Measurements from ENCODE around the gene AP1S3. TPM values are rescaled to one million over a fixed set of nuclear protein-coding genes. Genes with fewer than 3 reads are reported as not detected.
A peak's percentile ranks its signal among the peaks of the same experiment; 100 is the strongest.

Gene AP1S3
- total RNA-seq, 1 donor from 2014 or later, result 14.3 TPM

DNA sequence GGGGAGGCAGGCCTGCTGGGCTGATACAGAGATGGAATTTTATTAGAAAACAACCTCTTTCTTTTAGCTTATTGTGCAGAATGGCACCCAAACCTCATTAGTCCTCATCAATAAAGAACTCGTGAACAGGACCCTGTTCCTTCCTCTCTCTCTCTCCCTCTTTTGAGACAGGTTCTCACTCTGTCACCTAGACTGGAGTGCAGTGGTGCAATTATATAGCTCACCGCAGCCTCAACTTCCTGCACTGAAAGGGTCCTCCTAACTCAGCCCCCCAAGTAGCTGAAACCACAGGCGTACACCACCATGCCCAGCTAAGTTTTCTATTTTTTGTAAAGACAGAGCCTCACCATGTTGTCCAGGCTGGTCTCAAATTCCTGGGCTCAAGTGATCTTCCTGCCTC, 21.7 kb upstream of the AP1S3 start:
- TF ChIP-seq, protein P1, sequence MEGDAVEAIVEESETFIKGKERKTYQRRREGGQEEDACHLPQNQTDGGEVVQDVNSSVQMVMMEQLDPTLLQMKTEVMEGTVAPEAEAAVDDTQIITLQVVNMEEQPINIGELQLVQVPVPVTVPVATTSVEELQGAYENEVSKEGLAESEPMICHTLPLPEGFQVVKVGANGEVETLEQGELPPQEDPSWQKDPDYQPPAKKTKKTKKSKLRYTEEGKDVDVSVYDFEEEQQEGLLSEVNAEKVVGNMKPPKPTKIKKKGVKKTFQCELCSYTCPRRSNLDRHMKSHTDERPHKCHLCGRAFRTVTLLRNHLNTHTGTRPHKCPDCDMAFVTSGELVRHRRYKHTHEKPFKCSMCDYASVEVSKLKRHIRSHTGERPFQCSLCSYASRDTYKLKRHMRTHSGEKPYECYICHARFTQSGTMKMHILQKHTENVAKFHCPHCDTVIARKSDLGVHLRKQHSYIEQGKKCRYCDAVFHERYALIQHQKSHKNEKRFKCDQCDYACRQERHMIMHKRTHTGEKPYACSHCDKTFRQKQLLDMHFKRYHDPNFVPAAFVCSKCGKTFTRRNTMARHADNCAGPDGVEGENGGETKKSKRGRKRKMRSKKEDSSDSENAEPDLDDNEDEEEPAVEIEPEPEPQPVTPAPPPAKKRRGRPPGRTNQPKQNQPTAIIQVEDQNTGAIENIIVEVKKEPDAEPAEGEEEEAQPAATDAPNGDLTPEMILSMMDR (IDR thresholded peaks at IDR 0.05; ENCODE audit: insufficient read depth, low read depth, low read length), result no peak
- no peak for TF ChIP-seq EZH2 (IDR thresholded peaks at IDR 0.05; ENCODE audit: insufficient read depth, low read length)
- no peak overlapping the region for H3K4me3 Mint-ChIP-seq (ENCODE audit: unreplicated experiment)
- H4K20me1 ChIP-seq (ENCODE audit: insufficient read depth, low read length), result no peaks in the 10 kb centered on the region
- no peak for FAIRE-seq
- H2AFZ ChIP-seq (ENCODE audit: low read depth, low read length), result no peak overlapping the region
- H3K4me2 ChIP-seq (ENCODE audit: low read length), result no peak overlapping the region
- H3K9me3 Mint-ChIP-seq (ENCODE audit: unreplicated experiment), result no peaks in the 10 kb centered on the region
- no peaks in the 10 kb centered on the region for H3K27me3 Mint-ChIP-seq (ENCODE audit: low read depth, unreplicated experiment)
- no peaks in the 10 kb centered on the region for H3K79me2 ChIP-seq (ENCODE audit: insufficient read depth, low read length)
- no peak overlapping the region for H3K4me3 ChIP-seq (ENCODE audit: insufficient read depth, low read depth, low read length)
- no peak overlapping the region for H3K9ac ChIP-seq (ENCODE audit: low read length)
- H3K9me3 ChIP-seq (ENCODE audit: insufficient read depth, low read depth, low read length), result no peaks in the 10 kb centered on the region
- peaks cover 15% of the 10 kb centered on the region for H3K4me1 Mint-ChIP-seq (ENCODE audit: low read depth, unreplicated experiment)
- no peak for DNase-seq (ENCODE audit: low read depth)
- H3K27ac Mint-ChIP-seq (ENCODE audit: unreplicated experiment), result no peak overlapping the region
- H3K36me3 Mint-ChIP-seq (ENCODE audit: low read depth, unreplicated experiment), result no peaks in the 10 kb centered on the region
- peaks cover 23% of the 10 kb centered on the region for H3K4me1 ChIP-seq (ENCODE audit: insufficient read depth, low read length)
- H3K27ac ChIP-seq (ENCODE audit: low read depth, low read length), result no peak overlapping the region
- H3K27me3 ChIP-seq (ENCODE audit: insufficient read depth, low read length), result no peaks in the 10 kb centered on the region
- H3K36me3 ChIP-seq (ENCODE audit: insufficient read depth, low read length), result no peaks in the 10 kb centered on the region

DNA sequence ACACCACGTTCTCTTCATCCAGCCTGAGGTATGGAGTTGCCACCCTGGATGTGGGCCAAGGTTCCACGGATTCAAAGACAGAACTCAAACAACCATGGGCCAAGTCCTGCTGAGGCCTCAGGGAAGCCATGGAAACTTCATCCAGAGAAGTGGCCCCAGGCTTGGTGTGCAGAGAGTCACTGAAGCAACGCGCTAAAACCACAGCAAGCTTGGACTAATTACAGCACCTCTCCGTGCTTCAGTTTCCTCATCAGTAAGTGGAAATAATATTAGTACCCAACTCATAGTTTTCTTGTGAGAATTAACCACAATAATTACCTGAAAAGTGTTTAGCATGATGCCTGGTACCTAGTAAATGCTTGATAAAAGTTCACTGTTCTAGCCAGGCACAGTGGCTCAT, 19.2 kb upstream of the AP1S3 start:
- Histone ChIP-seq H3K4me3 (ENCODE audit: insufficient read depth, low read depth, low read length) (no peak overlapping the region), H3K36me3 (ENCODE audit: insufficient read depth, low read length) (peaks cover 4% of the 10 kb centered on the region), H3K27ac (ENCODE audit: low read depth, low read length) (no peak overlapping the region), H4K20me1 (ENCODE audit: insufficient read depth, low read length) (no peaks in the 10 kb centered on the region), H3K4me1 (ENCODE audit: insufficient read depth, low read length) (peaks cover 20% of the 10 kb centered on the region), H3K4me2 (ENCODE audit: low read length) (peak overlapping the region; percentile 35), H3K79me2 (ENCODE audit: insufficient read depth, low read length) (no peaks in the 10 kb centered on the region), H2AFZ (ENCODE audit: low read depth, low read length) (no peak overlapping the region), H3K27me3 (ENCODE audit: insufficient read depth, low read length) (no peaks in the 10 kb centered on the region), H3K9ac (ENCODE audit: low read length) (no peak overlapping the region), H3K9me3 (ENCODE audit: insufficient read depth, low read depth, low read length) (no peaks in the 10 kb centered on the region)
- DNase-seq (ENCODE audit: low read depth) (no peak), FAIRE-seq (no peak)
- H3K27me3 Mint-ChIP-seq (ENCODE audit: low read depth, unreplicated experiment), result no peaks in the 10 kb centered on the region
- no peak overlapping the region for H3K27ac Mint-ChIP-seq (ENCODE audit: unreplicated experiment)
- no peaks in the 10 kb centered on the region for H3K9me3 Mint-ChIP-seq (ENCODE audit: unreplicated experiment)
- no peak for TF ChIP-seq EZH2 (IDR thresholded peaks at IDR 0.05; ENCODE audit: insufficient read depth, low read length)
- TF ChIP-seq, protein P1 (IDR thresholded peaks at IDR 0.05; ENCODE audit: insufficient read depth, low read depth, low read length), result no peak
- H3K36me3 Mint-ChIP-seq (ENCODE audit: low read depth, unreplicated experiment), result peaks cover 6% of the 10 kb centered on the region
- H3K4me1 Mint-ChIP-seq (ENCODE audit: low read depth, unreplicated experiment), result peaks cover 15% of the 10 kb centered on the region
- no peak overlapping the region for H3K4me3 Mint-ChIP-seq (ENCODE audit: unreplicated experiment)

DNA sequence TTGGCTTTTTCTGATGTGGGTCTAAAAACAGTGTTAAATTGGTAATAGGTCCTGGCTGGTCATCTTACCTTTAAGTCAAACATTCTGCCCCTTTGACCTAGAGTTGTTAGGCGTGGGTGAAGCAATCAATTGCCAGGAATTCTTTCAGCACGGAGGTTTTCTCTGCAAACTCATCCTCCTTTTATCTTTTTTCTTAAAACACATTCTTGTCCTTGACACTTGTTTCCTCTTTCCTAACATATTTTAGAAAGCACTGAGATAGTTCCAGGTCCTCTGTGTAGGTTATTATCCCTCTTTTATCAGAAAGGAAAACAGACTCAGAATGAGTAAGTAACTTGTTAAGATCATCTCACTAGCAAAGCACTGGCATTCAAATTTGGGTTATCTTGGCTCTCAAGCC, 18.6 kb upstream of the AP1S3 start:
- H3K79me2 ChIP-seq (ENCODE audit: insufficient read depth, low read length), result no peaks in the 10 kb centered on the region
- Mint-ChIP-seq H3K4me1 (ENCODE audit: low read depth, unreplicated experiment) (peaks cover 10% of the 10 kb centered on the region), H3K9me3 (ENCODE audit: unreplicated experiment) (no peaks in the 10 kb centered on the region), H3K4me3 (ENCODE audit: unreplicated experiment) (no peak overlapping the region), H3K27ac (ENCODE audit: unreplicated experiment) (no peak overlapping the region), H3K36me3 (ENCODE audit: low read depth, unreplicated experiment) (peaks cover 11% of the 10 kb centered on the region), H3K27me3 (ENCODE audit: low read depth, unreplicated experiment) (no peaks in the 10 kb centered on the region)
- no peaks in the 10 kb centered on the region for H3K27me3 ChIP-seq (ENCODE audit: insufficient read depth, low read length)
- H2AFZ ChIP-seq (ENCODE audit: low read depth, low read length), result no peak overlapping the region
- H3K27ac ChIP-seq (ENCODE audit: low read depth, low read length), result no peak overlapping the region
- H3K36me3 ChIP-seq (ENCODE audit: insufficient read depth, low read length), result peaks cover 5% of the 10 kb centered on the region
- H3K9ac ChIP-seq (ENCODE audit: low read length), result no peak overlapping the region
- peaks cover 15% of the 10 kb centered on the region for H3K4me1 ChIP-seq (ENCODE audit: insufficient read depth, low read length)
- no peak for FAIRE-seq
- peak overlapping the region; percentile 35 for H3K4me2 ChIP-seq (ENCODE audit: low read length)
- no peak overlapping the region for H3K4me3 ChIP-seq (ENCODE audit: insufficient read depth, low read depth, low read length)
- H4K20me1 ChIP-seq (ENCODE audit: insufficient read depth, low read length), result no peaks in the 10 kb centered on the region
- no peak for DNase-seq (ENCODE audit: low read depth)
- H3K9me3 ChIP-seq (ENCODE audit: insufficient read depth, low read depth, low read length), result no peaks in the 10 kb centered on the region
- TF ChIP-seq, protein P1 (IDR thresholded peaks at IDR 0.05; ENCODE audit: insufficient read depth, low read depth, low read length), result no peak
- no peak for TF ChIP-seq EZH2 (IDR thresholded peaks at IDR 0.05; ENCODE audit: insufficient read depth, low read length)

Data from astrocyte (in vitro differentiated cells and primary cell).